NCI-H2196 (cell line): ENCODE data around the gene SH3TC1.

Source experiments
- DNase-seq: peaks from one replicate; lab custom pipeline; 2025; ENCODE audit not compliant: unreplicated experiment; lab: John Stamatoyannopoulos, UW

Gene SH3TC1

DNA sequence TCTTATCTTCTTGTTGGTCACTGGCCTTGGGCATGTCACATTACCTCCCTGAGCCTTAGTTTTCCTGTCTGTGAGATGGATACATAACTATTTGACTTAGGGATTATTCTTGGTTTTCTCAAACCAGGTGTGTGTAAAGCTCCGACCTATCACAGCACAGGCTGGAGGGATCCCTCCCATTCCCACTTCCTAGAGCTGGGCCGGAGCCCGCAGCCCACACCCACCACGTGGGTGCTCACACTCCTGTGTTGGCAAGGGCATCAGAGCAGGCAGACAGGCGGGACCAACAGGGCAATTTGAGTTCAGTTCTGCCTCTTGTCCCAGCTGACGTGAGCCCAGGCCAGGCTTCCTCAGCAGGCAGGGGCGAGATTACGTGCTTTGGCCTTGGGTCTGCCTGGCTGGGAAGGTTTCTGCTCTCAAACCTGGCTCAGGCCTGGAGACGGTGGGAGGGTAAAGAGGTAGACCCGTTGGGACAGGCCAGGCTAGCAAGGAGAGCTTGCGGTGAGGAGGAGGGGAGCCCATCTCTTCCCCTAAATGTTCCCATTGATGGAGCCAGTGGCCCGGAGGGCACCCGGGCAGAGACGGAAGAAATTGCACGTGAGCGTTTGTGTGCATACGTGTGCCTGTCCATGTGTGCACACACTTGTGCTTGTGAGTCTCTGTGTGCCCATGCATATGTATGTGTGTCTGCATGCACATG, 734 bp upstream of the SH3TC1 start:
- no peak for DNase-seq

DNA sequence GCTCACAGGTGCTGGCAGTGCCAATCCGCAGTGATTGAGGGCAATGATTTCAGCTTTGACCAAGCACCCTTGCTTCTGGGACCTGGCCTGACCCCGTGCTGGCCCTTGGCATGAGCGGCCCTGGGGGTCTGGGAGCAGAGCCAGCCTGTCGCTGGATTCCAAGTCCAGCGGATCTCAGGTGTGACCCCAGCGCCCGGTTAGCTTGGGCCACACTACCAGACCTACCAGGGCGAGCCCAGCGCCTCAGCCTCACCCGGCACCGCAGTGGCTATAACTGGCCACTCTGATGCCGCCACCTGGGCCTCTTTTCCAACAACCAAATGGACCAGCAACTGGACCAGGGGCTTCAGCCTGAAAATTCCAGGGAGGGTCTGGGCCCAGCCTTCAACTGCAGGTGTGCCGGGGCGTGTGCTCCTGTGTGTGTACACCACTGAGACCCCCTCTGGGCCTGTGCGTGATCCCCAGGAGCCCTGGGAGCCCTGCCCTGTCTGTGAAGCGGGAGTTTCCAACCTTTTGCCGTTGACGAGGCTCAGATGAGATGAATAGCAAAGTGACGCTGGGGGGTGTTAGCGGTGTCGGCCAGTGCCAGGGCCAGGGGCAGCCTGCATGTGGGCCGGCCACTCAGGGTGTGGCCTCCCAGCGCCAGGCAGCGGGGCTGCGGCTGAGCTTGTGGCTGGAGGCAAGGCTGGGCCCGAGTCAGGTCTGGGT, 658 bp downstream of the SH3TC1 start:
- DNase-seq = no peak

DNA sequence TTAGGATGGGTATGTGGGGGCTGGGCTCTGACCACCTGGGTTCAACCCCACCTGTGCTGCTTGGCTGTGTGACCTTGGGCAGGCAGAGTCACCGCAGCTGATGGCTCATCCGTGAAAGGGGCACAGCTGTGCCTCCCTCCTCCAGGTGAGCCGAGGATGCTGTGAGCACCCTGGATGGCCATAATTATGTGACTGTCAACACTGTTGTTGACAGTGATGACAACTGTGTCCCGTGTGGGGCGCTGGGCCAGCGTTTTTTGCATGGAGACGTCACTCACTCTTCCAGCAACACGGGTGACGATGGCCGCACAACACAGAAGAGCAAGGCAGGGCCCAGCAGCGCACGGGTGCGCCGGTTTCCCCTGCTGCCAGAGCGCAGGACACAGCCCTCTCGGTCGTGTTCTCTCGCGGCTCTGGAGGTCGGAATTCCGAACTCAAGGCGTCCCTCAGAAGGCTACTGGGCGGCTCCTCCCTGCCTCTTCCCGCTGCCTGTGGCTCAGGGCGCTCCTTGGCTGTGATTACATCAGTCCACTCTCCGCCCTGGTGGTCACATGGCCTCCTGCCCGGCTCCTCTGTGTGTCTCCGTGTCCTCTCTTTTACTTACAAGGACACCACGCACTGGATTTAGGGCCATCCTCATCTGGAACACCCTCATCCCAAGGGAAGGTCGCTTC, 1.3 kb downstream of the SH3TC1 start:
- no peak for DNase-seq

DNA sequence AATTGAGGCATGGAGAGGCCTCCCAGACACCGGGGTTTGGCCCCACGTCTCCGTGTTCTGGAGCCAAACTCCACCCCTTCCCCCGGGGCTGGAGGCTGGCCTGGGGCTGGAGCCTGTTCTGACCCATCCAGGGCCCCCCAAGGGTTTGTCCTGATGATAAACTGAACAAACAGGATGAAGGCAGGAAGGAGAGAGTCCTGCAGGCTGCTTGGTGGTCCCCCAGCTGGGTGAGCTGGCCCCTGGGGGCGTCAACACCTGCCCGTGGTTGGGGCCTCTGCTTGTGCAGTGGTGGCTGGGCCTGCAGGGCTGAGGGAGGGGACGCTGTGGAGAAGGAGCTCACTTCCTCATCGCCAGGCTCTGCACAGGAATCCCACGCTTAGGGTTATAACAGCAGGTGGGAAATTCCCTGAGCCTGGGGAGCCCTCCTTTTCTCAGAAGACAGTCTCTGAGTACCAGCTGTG, 2.3 kb downstream of the SH3TC1 start:
- DNase-seq = no peak

DNA sequence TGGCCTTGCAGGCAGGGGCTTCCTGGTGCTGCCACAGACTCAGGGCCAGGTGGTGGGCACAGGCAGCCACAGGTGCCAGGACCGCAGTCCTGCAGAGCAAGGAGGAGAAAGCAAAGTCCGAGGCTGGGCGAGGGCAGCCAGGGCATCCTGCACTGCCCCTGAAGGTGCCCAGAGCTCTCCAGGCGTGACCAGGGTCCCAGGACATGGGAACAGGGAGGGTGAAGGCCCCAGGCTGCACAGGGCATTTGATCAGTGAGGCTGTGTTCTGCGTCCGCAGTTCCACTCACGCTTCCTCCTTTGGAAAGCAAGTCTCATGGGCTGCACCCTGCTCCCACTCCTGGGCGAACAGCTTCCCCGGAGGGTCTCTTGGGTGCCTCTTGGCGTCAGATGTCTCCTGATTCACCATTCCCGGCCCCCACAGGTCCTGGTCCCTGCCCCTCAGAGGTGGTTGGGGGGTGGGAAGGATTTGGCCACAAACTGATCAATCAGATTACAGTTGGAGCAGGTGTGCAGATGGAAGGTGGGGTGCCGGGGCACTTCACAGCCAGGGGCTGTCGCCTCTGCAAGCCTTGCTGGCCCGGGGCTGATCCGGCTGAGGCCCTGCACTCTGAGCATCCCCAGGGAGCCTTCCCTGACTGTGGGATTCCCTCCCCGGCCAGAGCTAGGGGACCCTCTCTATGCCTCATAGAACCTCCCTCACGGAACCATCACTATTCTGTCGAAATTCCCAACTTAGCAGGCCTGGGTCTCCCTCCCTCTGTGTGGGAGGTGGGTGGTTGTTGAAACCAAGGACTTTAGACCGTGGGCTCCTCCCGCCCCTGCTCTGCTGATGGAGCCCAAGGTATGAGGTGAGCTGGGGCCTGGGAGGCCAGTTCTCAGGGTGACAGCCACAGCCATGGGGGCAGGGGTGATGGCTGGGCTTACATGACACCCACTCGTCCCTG, 3.3 kb downstream of the SH3TC1 start:
- no peak for DNase-seq

DNA sequence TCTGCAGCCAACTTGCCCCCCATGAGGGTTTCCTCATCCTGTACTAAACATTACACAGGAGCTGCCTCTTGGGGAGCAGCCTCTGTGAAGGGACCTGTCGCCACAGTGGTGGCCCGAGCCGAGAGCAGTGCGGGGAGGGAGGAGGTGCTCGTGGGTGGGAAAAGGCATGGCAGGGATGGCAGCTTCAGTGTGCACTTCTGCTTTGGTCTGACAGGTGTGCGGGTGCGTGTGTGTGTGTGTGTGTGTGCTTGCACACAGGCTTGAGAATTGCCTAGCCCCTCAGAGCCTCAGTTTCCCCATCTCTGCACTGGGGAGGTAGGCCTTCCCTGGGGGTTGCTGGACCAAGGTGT, 3.9 kb downstream of the SH3TC1 start:
- DNase-seq = no peak

DNA sequence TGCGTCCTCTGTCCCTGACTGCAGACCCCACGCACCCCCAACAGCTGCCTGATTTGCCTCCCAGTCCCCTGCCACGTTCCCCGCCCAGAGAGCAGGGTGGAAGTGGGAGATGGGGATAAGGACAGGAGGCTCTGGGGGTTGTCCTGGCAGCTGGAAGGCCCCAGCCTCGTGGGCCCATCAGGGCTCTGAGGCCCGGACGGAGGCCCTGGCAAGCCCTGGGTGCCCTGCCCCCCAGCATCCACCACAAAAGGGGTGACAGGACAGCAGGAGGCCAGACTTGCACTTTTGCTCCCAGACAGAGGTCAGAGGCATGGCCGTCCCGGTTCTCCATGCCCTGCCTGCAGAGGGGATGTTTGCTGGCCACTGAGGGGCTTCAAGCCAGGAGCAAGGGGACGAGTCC, 4.7 kb downstream of the SH3TC1 start:
- no peak for DNase-seq

DNA sequence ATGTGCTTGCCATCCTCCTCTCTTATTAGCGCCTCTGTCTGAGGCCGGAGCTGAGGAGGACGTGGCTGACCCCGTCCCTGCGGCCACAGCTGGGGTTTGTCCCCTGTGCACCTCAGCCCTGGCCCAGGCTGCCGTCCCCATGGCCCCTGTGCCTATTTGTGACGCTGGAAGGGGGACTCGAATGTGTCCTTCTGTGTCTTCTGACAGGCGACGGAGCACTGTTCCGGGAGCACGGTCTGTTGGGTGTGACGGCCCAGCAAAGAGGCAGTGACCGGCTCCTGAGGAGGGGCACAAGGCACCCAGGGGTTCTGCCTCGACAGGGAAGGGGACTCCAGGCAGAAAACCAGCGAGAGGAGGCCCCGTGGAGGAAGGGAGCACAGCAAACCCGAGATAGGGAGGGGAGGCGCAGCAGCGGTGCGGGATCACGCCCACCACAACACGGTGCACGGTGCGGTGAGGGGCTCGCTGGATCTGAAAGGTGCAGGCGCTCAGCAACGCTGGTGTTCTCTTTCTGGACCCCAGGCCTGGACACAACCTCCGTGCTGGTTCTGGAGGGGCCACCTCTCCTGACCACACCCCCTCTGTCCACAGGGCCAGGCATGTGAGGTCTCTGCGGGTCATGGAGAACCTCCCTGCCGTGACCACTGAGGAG, 5.6 kb downstream of the SH3TC1 start:
- no peak for DNase-seq

DNA sequence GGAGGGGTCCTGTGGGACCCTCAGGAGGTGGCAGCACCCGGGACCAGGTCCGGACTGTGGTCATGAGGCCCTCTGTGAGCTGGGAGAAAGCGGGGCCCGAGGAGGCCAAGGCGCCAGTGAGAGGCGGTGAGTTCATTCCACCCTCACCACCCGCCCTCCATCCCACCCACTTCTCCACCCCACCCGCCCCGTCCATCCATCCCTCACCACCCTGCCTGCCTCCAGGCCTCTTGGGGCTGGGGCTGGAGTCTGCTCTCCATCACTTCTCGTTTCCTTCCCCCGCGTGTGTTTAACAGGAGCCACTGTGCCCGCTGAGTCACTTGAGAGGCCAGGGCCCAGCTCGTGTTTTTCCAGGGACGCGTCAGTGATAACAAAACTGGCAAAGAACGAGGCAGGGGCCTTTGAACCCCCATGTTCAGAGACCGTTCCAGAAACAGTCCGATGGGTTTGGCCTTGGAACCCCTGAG, 6.2 kb downstream of the SH3TC1 start:
- DNase-seq = no peak

DNA sequence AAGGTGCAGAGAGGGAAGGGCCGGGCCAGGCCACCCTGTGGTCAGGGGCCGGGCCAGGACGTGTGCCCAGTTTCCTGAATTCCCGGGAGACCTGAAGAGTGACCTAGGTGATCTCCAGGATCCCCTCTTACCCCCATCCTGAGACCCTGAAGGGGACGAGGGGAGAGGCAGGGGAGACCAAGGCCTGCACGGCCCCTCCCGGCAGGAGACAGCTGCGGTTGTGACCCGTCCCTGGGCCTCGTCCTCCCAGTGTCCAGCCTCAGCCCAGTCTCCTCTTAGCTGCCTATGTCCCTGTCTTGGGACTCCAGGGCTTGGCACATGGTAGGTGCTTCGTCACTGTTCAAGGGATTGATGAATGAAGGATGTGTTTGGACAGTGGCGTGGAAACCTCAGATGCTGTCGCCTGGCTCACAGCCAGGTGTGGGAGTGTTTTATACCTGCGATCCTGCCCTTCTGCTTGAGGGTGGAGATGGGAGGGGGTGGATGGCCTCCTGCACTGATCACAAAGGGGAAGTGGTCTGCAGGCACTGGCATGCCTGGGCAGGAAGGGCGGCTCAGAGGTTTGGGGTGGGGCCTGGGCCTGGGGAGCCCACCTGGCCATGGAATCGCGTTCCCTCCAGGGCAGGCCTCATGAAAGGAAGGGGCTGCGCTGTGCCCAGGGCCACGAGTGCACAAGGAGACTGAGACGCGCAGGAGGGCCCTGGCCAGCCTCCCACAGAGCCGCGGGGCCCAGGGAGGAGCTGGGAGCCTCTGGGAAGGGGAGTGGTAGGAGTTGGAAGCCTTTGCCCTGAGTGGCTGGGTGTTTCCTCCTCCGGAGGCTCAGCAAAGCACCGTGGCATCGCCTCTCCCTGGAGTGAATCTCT, 6.9 kb downstream of the SH3TC1 start:
- peak; percentile 41 for DNase-seq

DNA sequence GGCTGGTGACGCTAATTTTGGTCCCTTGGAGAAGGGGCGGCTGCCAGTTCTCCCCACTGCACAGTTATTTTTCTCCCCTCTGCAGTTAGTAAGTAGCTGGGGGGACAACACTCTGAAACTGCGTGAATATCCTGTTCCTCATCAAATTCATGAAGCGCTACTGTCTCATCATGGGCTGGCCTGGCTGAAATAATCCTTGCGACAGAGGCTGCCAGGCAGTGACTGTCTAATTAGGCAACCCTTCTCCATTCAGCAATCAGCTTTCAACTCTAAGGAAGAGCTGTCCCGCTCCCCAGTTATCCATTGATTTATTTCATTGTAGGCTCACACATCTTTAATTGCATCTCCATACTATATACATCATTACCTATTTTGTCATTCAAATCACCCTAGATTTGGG, 8.2 kb downstream of the SH3TC1 start:
- no peak for DNase-seq

DNA sequence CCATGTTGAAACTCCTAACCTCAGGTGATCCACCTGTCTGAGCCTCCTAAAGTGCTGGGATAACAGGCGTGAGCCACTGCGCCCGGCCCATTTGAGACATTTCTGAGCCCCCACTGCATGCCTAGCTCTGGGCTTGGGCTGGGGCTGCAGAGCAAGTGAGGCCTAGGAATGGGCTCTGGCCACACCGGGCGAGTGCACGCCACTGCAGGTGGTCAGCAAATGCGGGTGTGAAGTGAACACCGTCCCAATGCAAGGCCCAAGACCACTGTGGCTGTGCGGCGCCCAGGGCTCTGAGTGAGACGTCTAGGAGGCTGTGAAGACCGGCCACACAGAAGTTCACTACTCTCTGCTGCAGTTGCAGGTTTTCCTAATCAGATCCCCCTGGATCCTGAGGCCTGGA, 9.5 kb downstream of the SH3TC1 start:
- no peak for DNase-seq

DNA sequence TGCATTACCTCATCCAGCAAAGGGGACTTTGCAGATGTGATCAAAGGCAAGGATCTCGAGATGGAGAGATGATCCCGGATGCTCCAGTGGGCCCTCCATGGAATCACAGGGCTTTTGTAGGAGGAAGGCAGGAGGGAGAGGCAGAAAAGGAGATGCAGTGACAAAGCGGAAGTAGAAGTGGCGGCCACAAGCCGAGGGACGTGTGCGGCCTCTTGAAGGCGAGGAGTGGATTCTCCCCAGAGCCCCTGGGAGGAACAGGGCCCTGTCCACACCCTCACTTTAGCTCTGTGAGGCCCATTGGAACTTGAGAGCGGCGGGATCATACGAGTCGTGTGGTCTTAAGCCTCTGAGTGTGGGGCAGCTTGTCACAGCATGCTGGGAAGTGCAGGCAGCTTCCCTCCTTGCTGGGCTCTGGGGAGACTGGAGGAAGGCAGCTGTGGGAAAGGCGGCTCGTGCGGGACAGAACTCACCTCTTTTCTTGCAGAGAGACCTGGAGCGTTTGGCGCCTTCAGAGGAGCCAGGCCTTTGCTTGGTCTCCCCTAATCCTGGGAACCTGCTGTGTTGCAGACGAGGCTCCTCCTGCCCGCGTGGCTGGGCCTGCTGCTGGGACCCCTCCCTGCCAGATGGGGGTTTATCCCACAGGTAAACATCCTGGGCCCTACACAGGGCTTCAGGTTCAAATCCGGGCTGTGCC, 10.2 kb downstream of the SH3TC1 start:
- no peak for DNase-seq

DNA sequence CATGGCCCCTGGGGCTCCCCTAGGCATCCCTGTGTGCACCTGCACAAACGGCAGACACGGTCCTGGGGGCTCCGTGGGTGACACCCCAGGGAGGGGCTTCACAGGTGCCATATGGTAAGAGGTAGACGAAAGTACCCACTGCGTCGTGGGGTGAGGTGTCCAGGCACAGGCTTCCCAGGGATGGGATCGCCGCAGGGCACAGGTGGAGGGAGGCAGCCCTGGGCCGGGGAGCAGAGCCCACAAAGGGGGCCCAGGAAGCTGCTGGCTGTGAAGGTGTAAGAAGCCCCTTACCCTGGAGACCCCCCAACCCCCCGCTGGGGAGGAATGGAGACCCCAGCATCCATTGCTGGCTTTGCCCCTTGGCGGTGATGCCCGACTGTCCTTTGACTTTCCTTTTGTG, 10.9 kb downstream of the SH3TC1 start:
- DNase-seq = no peak

DNA sequence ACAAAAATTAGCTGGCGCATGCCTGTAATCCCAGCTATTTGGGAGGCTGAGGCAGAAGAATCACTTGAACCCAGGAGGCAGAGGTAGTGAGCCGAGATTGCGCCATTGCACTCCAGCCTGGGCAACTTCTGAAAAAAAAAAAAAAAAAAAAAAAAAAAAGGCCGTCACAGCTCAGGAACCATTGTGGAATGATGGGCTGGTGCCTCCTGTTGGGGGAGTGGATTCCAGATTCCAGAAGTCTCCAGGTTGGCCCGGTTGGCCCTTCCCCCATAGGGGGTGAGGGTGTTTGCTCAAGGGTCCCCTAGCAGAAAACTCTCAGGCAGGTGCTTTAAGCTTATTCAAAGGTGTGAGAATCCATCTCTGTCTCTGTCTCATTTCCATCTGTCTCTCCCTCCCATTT, 11.5 kb downstream of the SH3TC1 start:
- DNase-seq = no peak

DNA sequence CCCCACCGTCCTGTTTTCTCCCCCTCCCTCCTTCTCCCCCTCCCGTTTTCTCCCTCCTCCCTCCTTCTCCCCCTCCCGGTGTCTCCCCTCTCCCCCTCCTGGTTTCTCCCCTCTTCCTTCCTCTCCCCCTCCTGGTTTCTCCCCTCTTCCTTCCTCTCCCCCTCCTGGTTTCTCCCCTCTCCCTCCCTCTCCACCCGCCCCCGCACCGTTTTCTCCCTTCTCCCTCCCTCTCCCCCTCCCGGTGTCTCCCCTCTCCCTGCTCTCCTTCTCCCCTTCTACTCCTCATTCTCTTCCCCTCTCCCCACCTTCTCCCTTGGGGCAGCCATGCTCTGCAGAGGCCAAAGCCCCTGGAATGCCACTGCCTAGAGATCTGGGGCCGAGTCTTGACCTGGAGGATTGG, 12.2 kb downstream of the SH3TC1 start:
- no peak for DNase-seq

DNA sequence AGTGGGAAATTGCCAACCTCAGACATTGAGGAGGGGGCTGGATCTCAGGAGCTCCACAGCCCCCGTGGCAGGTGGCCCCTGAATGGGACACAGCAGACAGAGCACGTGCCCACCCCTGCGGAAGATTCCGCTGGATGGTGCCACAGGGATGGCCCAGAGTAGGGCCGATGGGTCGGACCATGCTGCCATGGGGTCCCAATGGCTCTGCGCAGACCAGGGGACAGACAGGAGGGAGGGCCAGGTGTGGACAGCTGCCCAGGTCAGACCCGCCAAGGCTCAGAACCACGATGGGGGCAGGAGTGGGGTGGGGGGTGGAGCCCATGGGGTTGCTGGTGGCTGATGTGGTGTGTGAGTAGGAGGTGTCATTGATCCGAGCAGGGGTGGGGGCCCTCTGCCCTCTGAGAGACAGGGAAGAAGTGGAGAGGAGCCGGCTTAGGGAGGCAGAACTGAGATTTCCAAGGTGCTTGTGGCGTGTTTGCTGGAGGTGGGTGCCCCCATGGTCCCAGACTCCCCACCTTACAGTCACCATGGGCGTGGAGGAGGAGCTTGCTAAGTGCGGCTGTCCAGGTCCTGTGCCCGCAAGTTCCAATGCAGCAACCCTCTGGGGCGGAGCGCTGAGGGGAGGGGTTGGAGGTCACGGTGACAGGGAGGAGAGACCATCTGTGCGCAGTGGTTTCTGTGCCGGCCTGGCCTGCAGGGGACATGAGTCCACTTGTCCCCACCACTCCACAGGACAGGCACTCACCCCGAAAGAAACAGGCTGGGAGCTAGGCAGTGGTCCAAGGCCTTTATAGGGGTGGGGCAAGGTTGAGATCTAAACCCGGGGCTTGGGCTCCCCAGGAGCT, 12.9 kb downstream of the SH3TC1 start:
- no peak for DNase-seq

DNA sequence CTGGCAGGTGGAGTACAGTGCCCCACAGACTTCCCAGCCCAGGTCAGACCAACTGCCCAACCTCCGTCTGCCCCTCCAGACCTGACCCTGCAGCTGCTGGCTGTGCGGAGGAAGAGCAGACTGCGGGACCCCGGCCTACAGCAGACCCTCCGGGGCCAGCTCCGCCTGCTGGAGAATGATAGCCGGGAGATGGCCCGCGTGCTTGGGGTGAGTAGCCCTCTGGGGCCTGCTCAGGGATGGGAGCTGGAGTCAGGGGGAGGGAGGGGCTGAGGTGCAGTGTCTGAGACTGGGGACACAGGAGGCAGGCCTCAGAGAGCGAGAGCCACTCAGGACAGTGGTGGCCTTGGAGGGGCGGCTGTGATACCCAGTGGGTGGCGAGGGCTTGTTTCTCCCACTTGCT, 13.5 kb downstream of the SH3TC1 start:
- no peak for DNase-seq
